Parathyroid adenoma (tissue), 2 donors: Measurements from ENCODE around the gene DET1.

ENCODE experiments used
- H2AFZ ChIP-seq: fragments of 300-600 bp; sonication (generic); one replicate; pipeline ENCODE4 v1.7.0; 2017; ENCODE audit warnings: antibody characterized with exemption, mild to moderate bottlenecking
- H3K27ac ChIP-seq: fragments of 300-600 bp; sonication (generic); one replicate; pipeline ENCODE4 v1.7.0; 2017
- H3K27me3 ChIP-seq: fragments of 300-600 bp; sonication (generic); one replicate; pipeline ENCODE4 v1.7.0; 2017; ENCODE audit warnings: low read length; ENCODE audit not compliant: control insufficient read depth, insufficient read depth
- H3K36me3 ChIP-seq: fragments of 300-600 bp; sonication (generic); one replicate; pipeline ENCODE4 v1.7.0; 2017; ENCODE audit warnings: low read length; ENCODE audit not compliant: control insufficient read depth, insufficient read depth
- H3K4me1 ChIP-seq: fragments of 300-600 bp; sonication (generic); one replicate; pipeline ENCODE4 v1.7.0; 2017; ENCODE audit warnings: control low read depth
- H3K4me2 ChIP-seq: fragments of 300-600 bp; sonication (generic); one replicate; pipeline ENCODE4 v1.7.0; 2017; ENCODE audit warnings: low read length
- H3K4me3 ChIP-seq: fragments of 300-600 bp; sonication (generic); one replicate; pipeline ENCODE4 v1.7.0; 2017; ENCODE audit warnings: low read depth, low read length
- H3K79me2 ChIP-seq: fragments of 300-600 bp; sonication (generic); one replicate; pipeline ENCODE4 v1.7.0; 2017; ENCODE audit warnings: control low read depth
- H3K9ac ChIP-seq: fragments of 300-600 bp; sonication (generic); one replicate; pipeline ENCODE4 v1.7.0; 2017; ENCODE audit warnings: mild to moderate bottlenecking
- H3K9me3 ChIP-seq: fragments of 300-600 bp; sonication (generic); one replicate; pipeline ENCODE4 v1.7.0; 2017; ENCODE audit warnings: low read length; ENCODE audit not compliant: control insufficient read depth
- TF ChIP-seq, protein P1 (sequence below): fragments of 300-600 bp; sonication (generic); IDR thresholded peaks from one replicate; pipeline ENCODE4 v1.7.0; 2017; ENCODE audit warnings: antibody characterized with exemption, mild to moderate bottlenecking
- donor health status: primary hyperparathyroidism.

Gene DET1

DNA sequence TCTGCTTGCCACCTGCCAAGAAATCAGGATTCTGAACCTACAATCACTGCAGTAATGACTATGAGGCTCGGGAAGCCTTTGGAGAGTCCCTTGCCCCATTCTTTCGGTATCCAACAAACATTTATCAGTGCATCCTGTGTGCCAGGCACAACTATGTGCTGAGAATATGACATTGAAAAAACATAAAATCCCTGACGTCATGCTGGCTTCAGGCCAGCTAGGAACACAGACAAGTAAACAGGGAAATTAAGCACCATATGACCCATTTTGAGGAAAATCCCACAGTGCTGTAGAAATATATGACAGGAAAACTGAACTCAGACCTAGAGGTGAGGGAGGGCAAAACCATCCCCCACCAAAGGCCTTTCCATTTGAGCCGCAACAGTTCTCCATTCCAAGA, 34.1 kb upstream of the DET1 start:
- Histone ChIP-seq H3K36me3 (no peaks in the 10 kb centered on the region), H3K9me3 (no peaks in the 10 kb centered on the region), H3K27me3 (no peaks in the 10 kb centered on the region), H3K4me3 (no peak overlapping the region), H3K27ac (no peak overlapping the region), H3K4me2 (no peak overlapping the region), H2AFZ (no peak overlapping the region), H3K4me1 (no peaks in the 10 kb centered on the region), H3K79me2 (no peaks in the 10 kb centered on the region), H3K9ac (no peak overlapping the region)
- TF ChIP-seq, protein P1, sequence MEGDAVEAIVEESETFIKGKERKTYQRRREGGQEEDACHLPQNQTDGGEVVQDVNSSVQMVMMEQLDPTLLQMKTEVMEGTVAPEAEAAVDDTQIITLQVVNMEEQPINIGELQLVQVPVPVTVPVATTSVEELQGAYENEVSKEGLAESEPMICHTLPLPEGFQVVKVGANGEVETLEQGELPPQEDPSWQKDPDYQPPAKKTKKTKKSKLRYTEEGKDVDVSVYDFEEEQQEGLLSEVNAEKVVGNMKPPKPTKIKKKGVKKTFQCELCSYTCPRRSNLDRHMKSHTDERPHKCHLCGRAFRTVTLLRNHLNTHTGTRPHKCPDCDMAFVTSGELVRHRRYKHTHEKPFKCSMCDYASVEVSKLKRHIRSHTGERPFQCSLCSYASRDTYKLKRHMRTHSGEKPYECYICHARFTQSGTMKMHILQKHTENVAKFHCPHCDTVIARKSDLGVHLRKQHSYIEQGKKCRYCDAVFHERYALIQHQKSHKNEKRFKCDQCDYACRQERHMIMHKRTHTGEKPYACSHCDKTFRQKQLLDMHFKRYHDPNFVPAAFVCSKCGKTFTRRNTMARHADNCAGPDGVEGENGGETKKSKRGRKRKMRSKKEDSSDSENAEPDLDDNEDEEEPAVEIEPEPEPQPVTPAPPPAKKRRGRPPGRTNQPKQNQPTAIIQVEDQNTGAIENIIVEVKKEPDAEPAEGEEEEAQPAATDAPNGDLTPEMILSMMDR = no peak

GRCh38 chr15:88579322-88579721, 32.8 kb upstream of the DET1 start:
- no peak overlapping the region for H2AFZ ChIP-seq
- TF ChIP-seq, protein P1 = no peak
- no peak overlapping the region for H3K4me3 ChIP-seq
- H3K79me2 ChIP-seq = no peaks in the 10 kb centered on the region
- no peak overlapping the region for H3K9ac ChIP-seq
- no peaks in the 10 kb centered on the region for H3K27me3 ChIP-seq
- no peaks in the 10 kb centered on the region for H3K4me1 ChIP-seq
- H3K4me2 ChIP-seq = no peak overlapping the region
- H3K36me3 ChIP-seq = no peaks in the 10 kb centered on the region
- H3K9me3 ChIP-seq = no peaks in the 10 kb centered on the region
- H3K27ac ChIP-seq = no peak overlapping the region

DNA sequence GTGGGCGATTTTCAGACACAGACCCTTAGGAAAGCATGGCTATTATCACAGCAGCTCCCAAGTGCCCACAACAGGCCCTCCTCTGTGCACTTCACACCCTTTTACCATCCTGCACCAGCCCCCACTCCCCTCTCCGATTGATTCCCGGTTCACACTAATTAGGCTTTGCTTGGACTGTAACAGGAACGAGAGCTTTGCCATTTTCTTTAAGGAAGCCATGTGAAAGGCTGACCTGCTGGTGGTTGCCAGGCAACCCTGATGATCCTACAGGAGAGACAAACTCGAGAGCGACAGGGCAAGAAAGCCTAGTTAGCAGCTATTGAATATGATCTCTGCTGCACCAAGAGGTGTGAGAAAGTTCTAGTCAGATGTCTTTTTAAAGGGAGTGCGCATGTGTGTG, 28.2 kb upstream of the DET1 start:
- no peaks in the 10 kb centered on the region for H3K9me3 ChIP-seq
- H3K4me3 ChIP-seq = no peak overlapping the region
- no peak overlapping the region for H3K27ac ChIP-seq
- H3K9ac ChIP-seq = no peak overlapping the region
- H2AFZ ChIP-seq = no peak overlapping the region
- no peaks in the 10 kb centered on the region for H3K36me3 ChIP-seq
- H3K4me1 ChIP-seq = no peaks in the 10 kb centered on the region
- H3K4me2 ChIP-seq = no peak overlapping the region
- no peaks in the 10 kb centered on the region for H3K27me3 ChIP-seq
- no peaks in the 10 kb centered on the region for H3K79me2 ChIP-seq
- TF ChIP-seq, protein P1 = no peak

DNA sequence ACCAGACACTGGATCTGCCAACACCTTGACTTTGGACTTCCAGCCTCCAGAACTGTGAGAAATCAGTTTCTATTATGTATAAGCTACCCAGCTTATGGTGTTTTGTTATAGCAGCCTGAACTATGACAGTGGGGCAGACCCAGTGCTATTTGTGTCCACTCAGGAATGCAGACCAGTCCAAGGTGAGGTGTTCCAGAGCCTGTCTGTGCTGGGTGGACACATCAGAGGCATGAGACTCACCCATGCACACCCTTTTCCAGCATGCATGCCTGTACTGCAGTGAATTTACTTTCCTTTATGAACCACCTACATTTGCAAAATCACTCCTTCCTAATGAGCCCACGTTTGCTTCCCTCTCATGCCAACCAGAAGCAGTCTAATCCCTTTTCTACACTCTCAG, 27.6 kb upstream of the DET1 start:
- TF ChIP-seq, protein P1 = no peak
- no peak overlapping the region for H3K27ac ChIP-seq
- no peaks in the 10 kb centered on the region for H3K4me1 ChIP-seq
- no peak overlapping the region for H3K4me2 ChIP-seq
- H3K79me2 ChIP-seq = no peaks in the 10 kb centered on the region
- H3K9ac ChIP-seq = no peak overlapping the region
- no peaks in the 10 kb centered on the region for H3K27me3 ChIP-seq
- no peaks in the 10 kb centered on the region for H3K9me3 ChIP-seq
- H3K4me3 ChIP-seq = no peak overlapping the region
- no peaks in the 10 kb centered on the region for H3K36me3 ChIP-seq
- no peak overlapping the region for H2AFZ ChIP-seq

- Histone ChIP-seq H3K27ac (no peak overlapping the region), H3K79me2 (no peaks in the 10 kb centered on the region), H3K36me3 (no peaks in the 10 kb centered on the region), H3K27me3 (no peaks in the 10 kb centered on the region), H3K4me2 (no peak overlapping the region), H3K4me1 (no peaks in the 10 kb centered on the region), H3K9ac (no peak overlapping the region), H3K9me3 (no peaks in the 10 kb centered on the region), H2AFZ (no peak overlapping the region), H3K4me3 (no peak overlapping the region)
- TF ChIP-seq, protein P1 = no peak
Observed at GRCh38 chr15:88571852-88572259, 25.4 kb upstream of the DET1 start.
